GM18867 (cell line): ENCODE results near the gene SPAG9.
A peak's percentile ranks its signal among the peaks of the same experiment; 100 is the strongest.
"Not testable (repeated sequence)": the region's sequence is repeated elsewhere in the genome, so short reads cannot be mapped to it uniquely, and the experiment has no call there.

ENCODE experiments used
- ATAC-seq: cut with Tn5 transposase; IDR thresholded peaks from one replicate; pipeline ENCODE4 v1.9.1; 2021; ENCODE audit warnings: mild to moderate bottlenecking, moderate library complexity; ENCODE audit not compliant: unreplicated experiment

SPAG9 gene

GRCh38 chr17:51133365-51133764, 12.7 kb upstream of the SPAG9 start:
- no peak for ATAC-seq

DNA sequence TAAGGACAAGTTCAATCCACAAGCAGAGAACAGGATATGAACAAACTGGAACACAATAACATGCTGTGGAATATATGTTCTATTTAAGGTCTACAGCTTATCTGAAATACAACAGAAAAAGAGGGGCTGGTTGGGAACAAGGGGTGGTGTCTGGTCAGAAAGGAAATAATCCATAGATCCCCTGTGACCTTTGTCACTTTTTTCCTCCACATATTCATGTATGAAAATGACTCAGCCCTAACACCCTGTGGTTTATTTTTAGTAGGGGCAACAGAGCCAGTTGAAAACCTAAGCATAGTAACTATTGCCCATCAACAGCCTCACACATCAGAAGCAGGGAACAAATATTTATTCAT, 12.3 kb upstream of the SPAG9 start:
- no peak for ATAC-seq

DNA sequence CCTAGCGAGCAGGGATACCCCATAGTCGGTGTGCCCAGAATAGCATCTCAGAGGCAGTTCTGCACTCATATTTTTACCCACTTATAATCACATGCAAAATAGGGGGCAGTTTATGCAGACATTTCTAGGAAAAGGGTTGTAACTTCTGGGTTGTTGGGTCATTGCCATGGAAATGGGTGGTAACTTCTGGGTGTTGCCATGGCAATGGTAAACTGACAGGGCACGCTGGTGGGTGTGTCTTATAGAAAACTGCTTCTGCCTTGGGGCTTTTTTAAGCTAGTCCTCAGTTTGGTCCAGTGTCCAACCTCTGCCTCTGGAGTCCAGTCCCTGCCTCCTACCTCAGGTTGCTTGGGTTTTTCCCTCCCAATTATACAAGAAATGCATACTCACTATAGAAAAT, 7.4 kb upstream of the SPAG9 start:
- ATAC-seq, result no peak

DNA sequence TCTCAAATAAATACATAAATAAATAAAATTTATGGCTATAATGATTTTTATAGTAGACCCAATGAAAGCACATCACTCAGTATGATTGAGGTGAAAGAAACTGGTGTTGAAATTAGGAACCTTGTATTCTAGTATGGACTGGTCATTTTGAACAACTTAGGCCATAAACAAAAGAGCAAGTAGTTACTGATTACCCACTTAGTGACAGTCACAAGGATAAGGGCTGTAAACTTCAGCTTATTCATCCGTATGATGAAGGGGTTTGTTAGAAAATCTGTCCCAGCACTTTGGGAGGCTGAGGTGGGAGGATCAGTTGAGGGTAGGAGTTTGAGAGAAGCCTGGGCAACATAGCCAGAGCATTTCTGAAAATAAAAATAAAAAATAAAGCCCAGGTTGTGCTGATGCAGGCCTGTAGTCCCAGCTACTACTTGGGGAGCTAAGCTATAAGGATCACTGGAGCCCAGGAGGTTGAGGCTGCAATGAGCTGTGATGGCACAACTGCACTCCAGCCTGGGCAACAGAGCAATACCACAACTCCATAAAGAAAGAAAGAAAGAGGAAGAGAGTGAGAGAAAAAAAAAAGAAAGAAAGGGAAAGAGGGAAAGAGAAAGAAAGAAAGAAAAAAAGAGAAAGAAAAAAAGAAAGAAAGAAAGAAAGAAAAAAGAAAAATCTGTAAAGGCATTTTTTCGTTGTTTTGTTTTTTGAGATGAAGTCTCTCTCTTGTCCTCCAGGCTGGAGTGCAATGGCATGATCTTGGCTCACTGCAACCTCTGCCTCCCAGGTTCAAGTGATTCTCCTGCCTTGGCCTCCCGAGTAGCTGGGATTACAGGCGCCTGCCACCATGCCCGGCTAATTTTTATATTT, 4.2 kb upstream of the SPAG9 start:
- no peak for ATAC-seq

DNA sequence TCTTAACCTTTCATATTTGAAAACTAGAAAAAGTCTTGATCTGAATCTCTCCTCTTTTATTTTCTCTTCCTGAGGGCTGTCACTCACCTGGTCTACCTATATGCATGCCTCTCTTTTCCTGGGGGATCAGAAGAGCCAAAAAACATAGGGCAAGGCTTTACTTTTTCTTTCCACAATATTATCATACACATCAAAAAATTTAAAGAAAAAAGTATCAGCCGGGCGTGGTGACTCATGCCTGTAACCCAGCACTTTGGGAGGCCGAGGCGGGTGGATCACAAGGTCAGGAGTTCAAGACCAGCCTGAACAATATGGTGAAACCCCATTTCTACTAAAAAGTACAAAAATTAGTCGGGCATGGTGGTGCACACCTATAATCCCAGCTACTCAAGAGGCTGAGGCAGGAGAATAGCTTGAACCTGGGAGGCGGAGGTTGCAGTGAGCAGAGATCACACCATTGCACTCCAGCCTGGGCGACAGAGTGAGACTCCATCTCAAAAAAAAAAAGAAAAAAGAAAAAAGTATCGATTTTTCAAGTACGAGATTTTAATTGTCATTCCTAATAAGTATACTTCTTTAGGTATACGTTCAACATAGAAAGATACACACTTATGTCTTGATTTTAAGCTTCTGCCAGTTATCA, 1.9 kb upstream of the SPAG9 start:
- ATAC-seq, result not testable (repeated sequence)

DNA sequence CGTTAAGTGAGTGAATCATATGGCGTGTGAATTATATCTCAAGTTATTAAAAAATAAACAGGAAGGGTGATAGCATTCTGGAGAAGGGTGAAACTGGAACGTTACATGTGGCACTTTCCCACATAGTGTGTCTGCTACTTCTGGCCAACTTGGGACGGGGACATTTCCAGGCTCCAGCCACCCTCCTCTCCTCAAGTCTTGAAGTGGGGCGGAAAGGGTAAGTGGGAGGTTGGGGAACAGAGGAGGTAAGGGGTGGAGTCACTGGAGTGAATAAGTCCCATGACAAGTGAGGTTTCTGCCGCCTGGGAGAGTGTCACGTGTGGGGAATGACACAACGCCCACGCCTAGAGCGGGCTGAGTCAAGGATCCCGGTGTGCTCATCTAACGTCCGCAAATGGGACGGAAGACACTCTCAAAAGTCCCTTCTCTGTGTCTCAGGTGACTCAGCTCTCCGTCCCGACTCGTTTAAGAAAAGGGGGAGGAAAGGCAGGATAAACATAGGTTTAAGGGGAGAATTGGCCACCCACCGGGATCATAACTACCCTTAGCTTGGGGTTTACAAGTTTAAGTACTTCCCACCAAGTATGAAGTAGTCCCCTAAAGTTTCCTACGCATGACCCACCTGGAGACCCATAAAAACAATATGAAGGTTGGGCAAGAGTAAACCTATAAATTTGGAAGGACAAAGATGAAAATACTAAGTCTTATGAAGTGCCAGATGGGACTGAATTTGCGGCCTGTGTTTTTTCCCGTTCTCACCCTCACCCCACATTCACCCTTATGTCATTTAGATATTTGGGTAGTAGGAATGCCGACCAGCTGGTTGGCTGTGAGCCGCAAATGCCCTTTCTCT, 1.2 kb upstream of the SPAG9 start:
- peak; percentile 41 for ATAC-seq

GRCh38 chr17:51120357-51120738, 320 bp downstream of the SPAG9 start:
- ATAC-seq, result peak; percentile 27

DNA sequence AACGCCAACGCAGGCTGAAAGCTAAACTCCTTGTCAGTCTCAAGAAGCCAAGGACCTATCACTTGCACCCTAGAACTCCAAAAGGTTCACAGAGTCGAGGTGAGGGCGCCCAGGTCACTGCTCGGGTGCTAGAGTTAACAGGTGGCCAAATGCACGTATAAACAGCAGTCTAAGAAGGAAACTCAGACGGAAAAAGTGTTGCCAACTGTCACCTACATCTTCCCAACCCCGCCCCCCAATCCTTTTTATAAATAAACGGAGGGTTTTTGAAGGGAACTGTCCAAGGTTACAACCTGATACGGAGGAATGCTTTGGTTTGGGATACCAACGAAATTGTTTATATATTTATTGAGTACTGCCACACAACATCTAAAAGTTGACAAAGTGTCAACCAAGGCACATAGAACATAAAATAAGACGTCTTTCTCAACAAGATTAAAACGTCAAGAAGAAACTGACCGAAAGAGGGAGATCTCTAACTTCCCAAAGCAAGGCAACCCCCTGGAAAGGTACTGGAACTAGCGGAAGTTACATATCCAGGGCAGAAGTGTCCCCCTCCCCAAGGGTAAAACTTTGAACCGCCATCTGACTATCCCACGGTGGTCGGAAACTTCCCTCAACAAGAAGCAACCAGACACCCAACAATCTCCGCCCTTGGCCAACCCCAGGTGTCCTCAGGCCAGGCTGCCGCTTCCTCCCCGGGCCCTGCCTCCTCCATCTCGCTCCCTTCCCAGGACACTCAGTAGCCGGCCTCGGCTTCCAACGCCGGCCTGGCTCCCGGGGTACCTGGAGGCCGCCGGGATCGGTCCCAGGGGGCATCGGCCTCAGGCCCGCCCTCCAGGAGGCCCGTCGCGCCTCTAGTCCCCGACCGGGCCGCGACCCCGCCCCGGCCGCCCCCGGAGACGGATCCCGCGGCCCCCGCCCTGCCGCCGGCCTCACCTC, 982 bp downstream of the SPAG9 start:
- peak; percentile 19 for ATAC-seq

- ATAC-seq, result no peak
Observed at GRCh38 chr17:51118330-51119195, 2.1 kb downstream of the SPAG9 start.

DNA sequence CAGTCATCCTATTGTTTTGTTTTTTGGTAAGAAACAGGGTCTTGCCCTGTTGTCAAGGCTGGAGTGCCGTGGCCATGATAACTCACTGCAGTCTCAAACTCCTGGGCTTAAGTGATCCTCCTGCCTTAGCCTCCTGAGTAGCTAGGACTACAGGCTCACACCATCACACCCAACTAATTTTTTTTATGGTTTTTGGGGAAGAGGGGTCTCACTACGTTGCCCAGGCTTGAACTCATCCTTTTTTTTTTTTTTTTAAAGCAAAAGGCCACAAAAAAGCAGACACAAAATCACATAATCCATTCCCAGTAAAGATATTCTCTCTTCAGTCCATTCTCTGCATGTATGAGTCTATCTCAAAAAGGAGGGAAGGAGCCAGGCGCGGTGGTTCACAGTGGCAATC, 5.5 kb downstream of the SPAG9 start:
- no peak for ATAC-seq

- ATAC-seq, result not testable (repeated sequence)
Observed at GRCh38 chr17:51112303-51113222, 8.1 kb downstream of the SPAG9 start.

- ATAC-seq, result no peak
Observed at GRCh38 chr17:51107778-51108177, 12.9 kb downstream of the SPAG9 start.

GRCh38 chr17:51103451-51103850, 17.2 kb downstream of the SPAG9 start:
- ATAC-seq, result no peak

DNA sequence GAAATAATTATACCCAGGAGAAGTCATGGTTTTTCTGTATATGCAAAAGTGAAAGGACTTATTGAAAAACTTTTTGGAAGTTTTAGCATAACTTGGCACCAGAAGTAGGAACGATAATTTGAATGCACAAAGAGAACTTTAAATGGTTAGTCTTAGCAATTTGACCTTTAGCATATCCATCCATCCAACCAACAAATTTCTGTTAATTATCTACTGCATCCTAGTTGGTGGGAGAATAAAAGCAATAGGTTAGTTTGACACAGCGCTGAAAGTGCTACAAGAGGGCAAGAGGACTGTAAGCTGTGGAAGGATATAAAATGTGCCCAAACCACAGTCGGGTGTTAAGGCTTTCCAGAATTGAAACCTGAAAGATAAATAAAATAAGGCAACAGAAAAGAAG, 17.6 kb downstream of the SPAG9 start:
- ATAC-seq, result no peak

- ATAC-seq, result no peak
Observed at GRCh38 chr17:51097708-51098446, 22.8 kb downstream of the SPAG9 start.

- ATAC-seq, result no peak
Observed at GRCh38 chr17:51091635-51092034, 29.0 kb downstream of the SPAG9 start.

DNA sequence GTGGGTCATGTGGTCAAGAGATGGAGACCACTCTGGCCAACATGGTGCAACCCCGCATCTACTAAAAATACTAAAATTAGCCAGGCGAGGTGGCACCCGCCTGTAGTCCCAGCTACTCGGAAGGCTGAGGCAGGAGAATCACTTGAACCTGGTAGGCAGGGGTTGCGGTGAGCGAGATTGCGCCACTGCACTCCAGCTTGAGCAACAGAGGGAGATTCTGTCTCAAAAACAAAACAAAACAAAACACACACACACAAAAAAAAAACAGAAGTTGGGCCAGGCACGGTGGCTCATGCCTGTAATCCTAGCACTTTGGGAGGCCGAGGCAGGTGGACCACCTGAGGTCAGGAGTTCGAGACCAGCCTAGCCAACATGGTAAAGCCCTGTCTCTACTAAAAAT, 31.8 kb downstream of the SPAG9 start:
- ATAC-seq, result not testable (repeated sequence)

DNA sequence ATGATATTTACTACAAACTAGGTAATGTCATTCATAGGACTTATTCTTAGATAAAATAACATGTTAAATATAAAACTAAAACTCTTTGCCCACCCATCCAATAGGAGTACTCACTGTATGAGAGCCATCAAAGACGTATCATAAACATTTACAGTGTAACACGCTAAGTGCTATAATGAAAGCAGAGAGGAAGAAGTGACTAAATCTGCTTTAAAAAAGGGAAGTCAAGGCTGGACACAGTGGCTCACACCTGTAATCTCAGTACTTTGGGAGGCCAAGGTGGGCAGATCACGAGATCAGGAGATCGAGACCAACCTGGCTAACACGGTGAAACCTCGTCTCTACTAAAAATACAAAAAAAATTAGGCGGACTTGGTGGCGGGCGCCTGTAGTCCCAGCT, 32.4 kb downstream of the SPAG9 start:
- ATAC-seq, result no peak
